Vagina (tissue), 2 donors: Measurements from ENCODE around the gene NIPSNAP2. TPM values are rescaled to one million over a fixed set of nuclear protein-coding genes. Genes with fewer than 3 reads are reported as not detected.
A peak's percentile ranks its signal among the peaks of the same experiment; 100 is the strongest.
"Not testable (repeated sequence)": the region's sequence is repeated elsewhere in the genome, so short reads cannot be mapped to it uniquely, and the experiment has no call there.

ENCODE experiments used
- DNase-seq, 2 donors: peaks; one replicate each; pipeline ENCODE4 v3.0.0-alpha.2; 2017; ENCODE audit errors: extremely low spot score in 2 of 2
- H3K27ac ChIP-seq: fragments of 200-600 bp; sonication (generic); one replicate; pipeline ENCODE4 v1.5.1; 2019
- H3K27me3 ChIP-seq: fragments of 200-600 bp; sonication (generic); one replicate; pipeline ENCODE4 v1.5.1; 2019
- H3K36me3 ChIP-seq, 2 donors: fragments of 200-600 bp; sonication (generic); one replicate each; pipeline ENCODE4 v1.5.1; 2017 to 2019
- H3K4me1 ChIP-seq: fragments of 200-600 bp; sonication (generic); one replicate; pipeline ENCODE4 v1.5.1; 2019
- H3K4me3 ChIP-seq, 2 donors: fragments of 200-600 bp; sonication (generic); 1 replicate in 1 of 2; 2 replicates in 1 of 2; pipeline ENCODE4 v1.5.1; 2016 to 2019
- H3K9me3 ChIP-seq: fragments of 200-600 bp; sonication (generic); one replicate; pipeline ENCODE4 v1.5.1; 2019
- CTCF ChIP-seq, 3 experiments: fragments of 450-650 bp in 2 of 3; fragments of 200-600 bp in 1 of 3; sonication (generic) in 1 of 3; IDR thresholded peaks; one replicate each; pipeline ENCODE4 v1.5.1; 2017 to 2019; ENCODE audit warnings: antibody characterized with exemption in 3 of 3, mild to moderate bottlenecking in 2 of 3, moderate library complexity in 2 of 3
- POLR2A ChIP-seq, 2 donors: fragments of 450-650 bp; IDR thresholded peaks; one replicate each; pipeline ENCODE4 v1.6.1; 2017; ENCODE audit warnings: antibody characterized with exemption in 2 of 2, mild to moderate bottlenecking in 2 of 2, moderate library complexity in 2 of 2
- POLR2AphosphoS5 ChIP-seq, 2 donors: sonication (generic); formaldehyde crosslinking; IDR thresholded peaks; one replicate each; pipeline ENCODE4 v1.9.0; 2017; ENCODE audit warnings: antibody characterized with exemption in 2 of 2, mild to moderate bottlenecking in 2 of 2, low read depth in 1 of 2; ENCODE audit not compliant: insufficient read depth in 1 of 2
- intact Hi-C: fragments of 100-400 bp; cut with DNase I; formaldehyde crosslinking; loops from one replicate; pipeline ENCODE4 v1.15.1; 2023
- total RNA-seq: library from RNA; depleted of rRNA; stranded (reverse); fragments of >200 nt; gene quantifications from one replicate; pipeline ENCODE4 v1.2.3, GENCODE V29; 2016

The NIPSNAP2 gene
- total RNA-seq, 1 donor from 2014 or later, result 72.2 TPM

- Histone ChIP-seq H3K27ac (no peak overlapping the region), H3K4me1 (no peaks in the 10 kb centered on the region), H3K4me3 (no peak overlapping the region), H3K27me3 (no peaks in the 10 kb centered on the region), H3K9me3 (no peaks in the 10 kb centered on the region), H3K36me3 (peaks cover 0 to 6% of the 10 kb centered on the region in 2 donors)
- TF ChIP-seq POLR2A (IDR thresholded peaks at IDR 0.05) (no peak), CTCF (IDR thresholded peaks at IDR 0.05) (no peak), POLR2AphosphoS5 (IDR thresholded peaks at IDR 0.05; ENCODE audit: insufficient read depth in 1 of 2, low read depth in 1 of 2) (peak in 1 of 2 donors; percentile 34)
- intact Hi-C loops, result loop anchor here (10.0 kb wide), 1 partner anchor 65 kb away; no protein-coding TSS in a partner anchor
- no peak for DNase-seq
These were observed 45.3 kb downstream of the NIPSNAP2 start for GRCh38 chr7:56009695-56010094.

GRCh38 chr7:56017015-56017414 lies 52.6 kb downstream of the NIPSNAP2 start:
- intact Hi-C loops, result loop anchor here (10.0 kb wide), 1 partner anchor 58 kb away; no protein-coding TSS in a partner anchor
- not testable (repeated sequence) for H3K4me3 ChIP-seq, H3K27ac ChIP-seq, H3K4me1 ChIP-seq, H3K9me3 ChIP-seq, H3K27me3 ChIP-seq, DNase-seq
- peaks cover 0 to 16% of the 10 kb centered on the region in 2 donors for H3K36me3 ChIP-seq

- peaks cover 0 to 9% of the 10 kb centered on the region in 2 donors for H3K36me3 ChIP-seq
- H3K27ac ChIP-seq, result no peak overlapping the region
- intact Hi-C loops, result loop anchor here (10.0 kb wide), 1 partner anchor 55 kb away; no protein-coding TSS in a partner anchor
- DNase-seq, result no peak
- no peaks in the 10 kb centered on the region for H3K9me3 ChIP-seq
- no peaks in the 10 kb centered on the region for H3K4me1 ChIP-seq
- H3K4me3 ChIP-seq, result no peak overlapping the region
- TF ChIP-seq CTCF (IDR thresholded peaks at IDR 0.05) (no peak), POLR2A (IDR thresholded peaks at IDR 0.05) (no peak), POLR2AphosphoS5 (IDR thresholded peaks at IDR 0.05; ENCODE audit: insufficient read depth in 1 of 2, low read depth in 1 of 2) (no peak)
- no peaks in the 10 kb centered on the region for H3K27me3 ChIP-seq
These were observed 55.1 kb downstream of the NIPSNAP2 start for GRCh38 chr7:56019501-56019900.

- no peak overlapping the region for H3K4me3 ChIP-seq
- no peak for DNase-seq
- no peaks in the 10 kb centered on the region for H3K27me3 ChIP-seq
- peaks cover 0 to 9% of the 10 kb centered on the region in 2 donors for H3K36me3 ChIP-seq
- H3K9me3 ChIP-seq, result no peaks in the 10 kb centered on the region
- no peaks in the 10 kb centered on the region for H3K4me1 ChIP-seq
- H3K27ac ChIP-seq, result no peak overlapping the region
- TF ChIP-seq POLR2A (IDR thresholded peaks at IDR 0.05) (no peak), CTCF (IDR thresholded peaks at IDR 0.05) (no peak), POLR2AphosphoS5 (IDR thresholded peaks at IDR 0.05; ENCODE audit: insufficient read depth in 1 of 2, low read depth in 1 of 2) (no peak)
- intact Hi-C loops, result no loop called here
These were observed 59.1 kb downstream of the NIPSNAP2 start for GRCh38 chr7:56023500-56023899.

- DNase-seq, result no peak
- no peaks in the 10 kb centered on the region for H3K9me3 ChIP-seq
- no peak overlapping the region for H3K4me3 ChIP-seq
- intact Hi-C loops, result no loop called here
- TF ChIP-seq CTCF (IDR thresholded peaks at IDR 0.05) (no peak), POLR2A (IDR thresholded peaks at IDR 0.05) (no peak), POLR2AphosphoS5 (IDR thresholded peaks at IDR 0.05; ENCODE audit: insufficient read depth in 1 of 2, low read depth in 1 of 2) (no peak)
- no peak overlapping the region for H3K27ac ChIP-seq
- no peaks in the 10 kb centered on the region for H3K4me1 ChIP-seq
- no peaks in the 10 kb centered on the region for H3K36me3 ChIP-seq
- H3K27me3 ChIP-seq, result no peaks in the 10 kb centered on the region
These were observed 62.2 kb downstream of the NIPSNAP2 start for GRCh38 chr7:56026538-56026937.
